Astrocyte (in vitro differentiated cells and primary cell): ENCODE data around the gene OBSL1. TPM values are rescaled to one million over a fixed set of nuclear protein-coding genes. Genes with fewer than 3 reads are reported as not detected.

Source experiments
- DNase-seq: peaks from one replicate; pipeline ENCODE4 v3.0.0-alpha.2; 2010; ENCODE audit warnings: low read depth
- FAIRE-seq: peaks from 2 replicates; lab custom pipeline; 2011; peaks lifted over from hg19 to GRCh38; lab: Jason Lieb, UNC
- H2AFZ ChIP-seq: 2 replicates; pipeline ENCODE4 v1.6.0; 2012; ENCODE audit warnings: low read depth, low read length, inconsistent platforms
- H3K27ac ChIP-seq: 2 replicates; pipeline ENCODE4 v1.5.1; 2011; ENCODE audit warnings: low read depth, low read length, inconsistent platforms
- H3K27me3 ChIP-seq: 2 replicates; pipeline ENCODE4 v1.6.0; 2011; ENCODE audit warnings: low read length, inconsistent platforms; ENCODE audit not compliant: insufficient read depth
- H3K36me3 ChIP-seq: 2 replicates; pipeline ENCODE4 v1.5.1; 2011; ENCODE audit warnings: low read length, inconsistent platforms; ENCODE audit not compliant: insufficient read depth
- H3K4me1 ChIP-seq: 2 replicates; pipeline ENCODE4 v1.5.1; 2011; ENCODE audit warnings: low read length, inconsistent platforms; ENCODE audit not compliant: insufficient read depth
- H3K4me2 ChIP-seq: 2 replicates; pipeline ENCODE4 v1.6.0; 2012; ENCODE audit warnings: low read length, inconsistent platforms
- H3K4me3 ChIP-seq: 2 replicates; pipeline ENCODE4 v1.5.1; 2011; ENCODE audit warnings: low read depth, mild to moderate bottlenecking, low read length, inconsistent platforms; ENCODE audit not compliant: insufficient read depth
- H3K79me2 ChIP-seq: 2 replicates; pipeline ENCODE4 v1.6.0; 2012; ENCODE audit warnings: mild to moderate bottlenecking, low read length, inconsistent platforms; ENCODE audit not compliant: insufficient read depth
- H3K9ac ChIP-seq: 2 replicates; pipeline ENCODE4 v1.6.0; 2012; ENCODE audit warnings: mild to moderate bottlenecking, low read length, inconsistent platforms
- H3K9me3 ChIP-seq: 2 replicates; pipeline ENCODE4 v1.5.1; 2012; ENCODE audit warnings: low read depth, mild to moderate bottlenecking, low read length, inconsistent platforms; ENCODE audit not compliant: insufficient read depth
- H4K20me1 ChIP-seq: 2 replicates; pipeline ENCODE4 v1.6.0; 2012; ENCODE audit warnings: low read length, inconsistent platforms; ENCODE audit not compliant: insufficient read depth
- H3K27ac Mint-ChIP-seq: one replicate; pipeline ENCODE4 v1.8.0; 2021; ENCODE audit warnings: mild to moderate bottlenecking, mixed read lengths; ENCODE audit not compliant: unreplicated experiment
- H3K27me3 Mint-ChIP-seq: one replicate; pipeline ENCODE4 v1.8.0; 2021; ENCODE audit warnings: low read depth, mixed read lengths; ENCODE audit not compliant: unreplicated experiment
- H3K36me3 Mint-ChIP-seq: one replicate; pipeline ENCODE4 v1.8.0; 2021; ENCODE audit warnings: low read depth, mixed read lengths; ENCODE audit not compliant: unreplicated experiment
- H3K4me1 Mint-ChIP-seq: one replicate; pipeline ENCODE4 v1.8.0; 2021; ENCODE audit warnings: low read depth, mixed read lengths; ENCODE audit not compliant: unreplicated experiment
- H3K4me3 Mint-ChIP-seq: one replicate; pipeline ENCODE4 v1.8.0; 2021; ENCODE audit warnings: mild to moderate bottlenecking, moderate library complexity, mixed read lengths; ENCODE audit not compliant: unreplicated experiment
- H3K9me3 Mint-ChIP-seq: one replicate; pipeline ENCODE4 v1.8.0; 2021; ENCODE audit warnings: mild to moderate bottlenecking, mixed read lengths; ENCODE audit not compliant: unreplicated experiment
- CTCF ChIP-seq: IDR thresholded peaks from 2 replicates; pipeline ENCODE4 v1.5.1; 2011; ENCODE audit warnings: low read depth, mild to moderate bottlenecking, inconsistent platforms, low read length, moderate library complexity; ENCODE audit not compliant: insufficient read depth
- EZH2 ChIP-seq: IDR thresholded peaks from 2 replicates; pipeline ENCODE4 v1.6.1; 2012; ENCODE audit warnings: mild to moderate bottlenecking, low read length, inconsistent platforms; ENCODE audit not compliant: insufficient read depth
- total RNA-seq: library from RNA; stranded (reverse); gene quantifications from 2 replicates; pipeline ENCODE4 v1.2.1, GENCODE V29; 2021

OBSL1 gene
- total RNA-seq, 1 donor from 2014 or later, result 77.5 TPM

- DNase-seq, result peak; percentile 46
- peak overlapping the region; percentile 72 for H3K4me3 ChIP-seq
Observed at GRCh38 chr2:219541611-219542180, 29.6 kb downstream of the OBSL1 start.

GRCh38 chr2:219540784-219541504 is 30.4 kb downstream of the OBSL1 start:
- FAIRE-seq (no peak), DNase-seq (no peak)
- peaks cover 10% of the 10 kb centered on the region for H3K36me3 Mint-ChIP-seq
- H3K27ac Mint-ChIP-seq, result peak overlapping the region; percentile 86
- H3K4me2 ChIP-seq, result peak overlapping the region; percentile 96
- no peak overlapping the region for H3K9ac ChIP-seq
- H3K9me3 ChIP-seq, result no peaks in the 10 kb centered on the region
- H3K4me1 Mint-ChIP-seq, result peaks cover 12% of the 10 kb centered on the region
- H3K4me3 Mint-ChIP-seq, result peak overlapping the region; percentile 74
- H3K4me3 ChIP-seq, result no peak overlapping the region
- peaks cover 13% of the 10 kb centered on the region for H3K36me3 ChIP-seq
- H3K27me3 ChIP-seq, result no peaks in the 10 kb centered on the region
- TF ChIP-seq CTCF (no peak), EZH2 (no peak)
- peaks cover 33% of the 10 kb centered on the region for H3K4me1 ChIP-seq
- peaks cover 35% of the 10 kb centered on the region for H3K79me2 ChIP-seq
- H3K9me3 Mint-ChIP-seq, result no peaks in the 10 kb centered on the region
- H2AFZ ChIP-seq, result no peak overlapping the region
- peaks cover 9% of the 10 kb centered on the region for H3K27me3 Mint-ChIP-seq
- no peak overlapping the region for H3K27ac ChIP-seq
- peaks cover 56% of the 10 kb centered on the region for H4K20me1 ChIP-seq

More at GRCh38 chr2:219541611-219542180, 29.6 kb downstream of the OBSL1 start:
- peak overlapping the region; percentile 96 for H3K4me2 ChIP-seq
- H3K36me3 Mint-ChIP-seq, result peaks cover 16% of the 10 kb centered on the region
- H2AFZ ChIP-seq, result no peak overlapping the region
- peaks cover 33% of the 10 kb centered on the region for H3K4me1 ChIP-seq
- peaks cover 12% of the 10 kb centered on the region for H3K27me3 Mint-ChIP-seq
- H3K27ac Mint-ChIP-seq, result no peak overlapping the region
- H3K4me3 Mint-ChIP-seq, result peak overlapping the region; percentile 74
- FAIRE-seq, result no peak
- no peak overlapping the region for H3K27ac ChIP-seq
- no peaks in the 10 kb centered on the region for H3K27me3 ChIP-seq
- H3K9me3 Mint-ChIP-seq, result no peaks in the 10 kb centered on the region
- no peaks in the 10 kb centered on the region for H3K9me3 ChIP-seq
- H3K36me3 ChIP-seq, result peaks cover 13% of the 10 kb centered on the region
- peaks cover 56% of the 10 kb centered on the region for H4K20me1 ChIP-seq
- TF ChIP-seq EZH2 (no peak), CTCF (peak; percentile 64)
- peak overlapping the region; percentile 84 for H3K9ac ChIP-seq
- peaks cover 35% of the 10 kb centered on the region for H3K79me2 ChIP-seq
- H3K4me1 Mint-ChIP-seq, result peaks cover 12% of the 10 kb centered on the region
